Trophoblast cell (in vitro differentiated cells and primary cell): Measurements from ENCODE around the gene MAP3K20.

Source experiments
- DNase-seq, 2 donors: peaks; one replicate each; pipeline ENCODE4 v3.0.0-alpha.2; 2016
- H2AFZ ChIP-seq: 2 replicates; pipeline ENCODE4 v1.6.1; 2013; ENCODE audit warnings: low read length, moderate library complexity, mild to moderate bottlenecking; ENCODE audit not compliant: insufficient read depth, poor library complexity
- H2AK5ac ChIP-seq: 2 replicates; pipeline ENCODE4 v1.6.1; 2013; ENCODE audit warnings: mild to moderate bottlenecking, low read length
- H2BK120ac ChIP-seq: 2 replicates; pipeline ENCODE4 v1.6.1; 2013; ENCODE audit warnings: low read length, mild to moderate bottlenecking, moderate library complexity; ENCODE audit not compliant: insufficient read depth, poor library complexity
- H2BK12ac ChIP-seq: 2 replicates; pipeline ENCODE4 v1.6.1; 2013; ENCODE audit warnings: mild to moderate bottlenecking, low read length, moderate library complexity
- H2BK5ac ChIP-seq: 2 replicates; pipeline ENCODE4 v1.6.1; 2013; ENCODE audit warnings: low read length, low read depth, moderate library complexity, mild to moderate bottlenecking; ENCODE audit not compliant: poor library complexity
- H3K14ac ChIP-seq: 2 replicates; pipeline ENCODE4 v1.6.1; 2013; ENCODE audit warnings: mild to moderate bottlenecking, low read length
- H3K18ac ChIP-seq: 2 replicates; pipeline ENCODE4 v1.6.1; 2013; ENCODE audit warnings: mild to moderate bottlenecking, low read length
- H3K23ac ChIP-seq: 2 replicates; pipeline ENCODE4 v1.6.1; 2013; ENCODE audit warnings: low read length
- H3K27ac ChIP-seq: 2 replicates; pipeline ENCODE4 v1.5.1; 2013; ENCODE audit warnings: low read depth, mild to moderate bottlenecking, inconsistent platforms, low read length, moderate library complexity
- H3K27me3 ChIP-seq: 2 replicates; pipeline ENCODE4 v1.6.1; 2013; ENCODE audit warnings: inconsistent platforms, mild to moderate bottlenecking, low read length, moderate library complexity; ENCODE audit not compliant: insufficient read depth
- H3K36me3 ChIP-seq, 2 experiments: 1 replicate in 1 of 2; 2 replicates in 1 of 2; pipeline ENCODE4 v1.6.1; 2013; ENCODE audit warnings: low read length in 2 of 2, mild to moderate bottlenecking in 2 of 2, moderate library complexity in 1 of 2; ENCODE audit not compliant: insufficient read depth in 2 of 2, control insufficient read depth in 1 of 2
- H3K4ac ChIP-seq: 2 replicates; pipeline ENCODE4 v1.6.1; 2013; ENCODE audit warnings: low read depth, mild to moderate bottlenecking, low read length, moderate library complexity
- H3K4me1 ChIP-seq, 2 experiments: 1 replicate in 1 of 2; 2 replicates in 1 of 2; pipeline ENCODE4 v1.6.1; 2013; ENCODE audit warnings: low read length in 2 of 2, mild to moderate bottlenecking in 2 of 2, moderate library complexity in 1 of 2; ENCODE audit not compliant: insufficient read depth in 2 of 2, control insufficient read depth in 1 of 2
- H3K4me2 ChIP-seq: 2 replicates; pipeline ENCODE4 v1.6.1; 2013; ENCODE audit warnings: inconsistent platforms, mild to moderate bottlenecking, low read length, moderate library complexity
- H3K4me3 ChIP-seq: 2 replicates; pipeline ENCODE4 v1.5.1; 2013; ENCODE audit warnings: mild to moderate bottlenecking, low read depth, low read length, inconsistent platforms
- H3K79me1 ChIP-seq: one replicate; pipeline ENCODE4 v1.6.1; 2013; ENCODE audit warnings: low read length
- H3K79me2 ChIP-seq: 2 replicates; pipeline ENCODE4 v1.6.1; 2013; ENCODE audit warnings: low read length, mild to moderate bottlenecking; ENCODE audit not compliant: control insufficient read depth, insufficient read depth, poor library complexity
- H3K9ac ChIP-seq: 2 replicates; pipeline ENCODE4 v1.6.1; 2013; ENCODE audit warnings: mild to moderate bottlenecking, low read length
- H3K9me3 ChIP-seq: 2 replicates; pipeline ENCODE4 v1.6.1; 2013; ENCODE audit warnings: low read depth, mild to moderate bottlenecking, control low read depth, inconsistent platforms, low read length; ENCODE audit not compliant: insufficient read depth
- H4K12ac ChIP-seq: 2 replicates; pipeline ENCODE4 v1.6.1; 2013; ENCODE audit warnings: low read depth, mild to moderate bottlenecking, low read length, moderate library complexity
- H4K8ac ChIP-seq: 2 replicates; pipeline ENCODE4 v1.6.1; 2013; ENCODE audit warnings: low read depth, mild to moderate bottlenecking, low read length, moderate library complexity
- H4K91ac ChIP-seq: one replicate; pipeline ENCODE4 v1.6.1; 2013; ENCODE audit warnings: low read depth, mild to moderate bottlenecking, low read length, moderate library complexity
- WGBS: extraction: QIAGEN DNeasy Blood & Tissue Kit; methylation state at CpG from one replicate; pipeline ENCODE4 v1.1.7; 2013; ENCODE audit warnings: missing lambda C conversion rate; ENCODE audit not compliant: insufficient read length, insufficient coverage; ENCODE audit errors: extremely low coverage; 5-methylcytosine and 5-hydroxymethylcytosine counted together

MAP3K20 gene

GRCh38 chr2:173221132-173221695 lies 145.6 kb downstream of the MAP3K20 start:
- Histone ChIP-seq H3K14ac (no peak overlapping the region), H3K9me3 (no peaks in the 10 kb centered on the region), H2BK5ac (no peak overlapping the region), H3K9ac (no peak overlapping the region), H3K36me3 (no peaks in the 10 kb centered on the region), H3K4me2 (no peak overlapping the region), H2BK12ac (no peak overlapping the region), H4K91ac (no peak overlapping the region), H3K27ac (no peak overlapping the region), H4K8ac (no peak overlapping the region), H4K12ac (no peak overlapping the region), H3K79me2 (no peaks in the 10 kb centered on the region), H3K79me1 (no peaks in the 10 kb centered on the region), H2AFZ (no peak overlapping the region), H3K4ac (no peak overlapping the region), H3K23ac (no peak overlapping the region), H3K4me1 (no peaks in the 10 kb centered on the region), H3K27me3 (no peaks in the 10 kb centered on the region), H3K4me3 (no peak overlapping the region), H2BK120ac (no peak overlapping the region), H3K18ac (no peak overlapping the region), H2AK5ac (no peak overlapping the region)
- 100% methylated on average over 2 of the region's 4 CpGs for WGBS
- DNase-seq = no peak

GRCh38 chr2:173221937-173222594 lies 146.4 kb downstream of the MAP3K20 start:
- H3K4me1 ChIP-seq = no peaks in the 10 kb centered on the region
- DNase-seq = no peak
- no peak overlapping the region for H3K18ac ChIP-seq
- no peaks in the 10 kb centered on the region for H3K9me3 ChIP-seq
- no peak overlapping the region for H3K4me2 ChIP-seq
- no peak overlapping the region for H3K4me3 ChIP-seq
- no peak overlapping the region for H4K8ac ChIP-seq
- no CpG with 5 or more reads among the region's 2 CpGs for WGBS
- no peak overlapping the region for H2BK5ac ChIP-seq
- no peak overlapping the region for H3K4ac ChIP-seq
- H3K14ac ChIP-seq = no peak overlapping the region
- H3K9ac ChIP-seq = no peak overlapping the region
- no peak overlapping the region for H4K12ac ChIP-seq
- no peak overlapping the region for H3K23ac ChIP-seq
- H3K27ac ChIP-seq = no peak overlapping the region
- no peak overlapping the region for H2BK12ac ChIP-seq
- H4K91ac ChIP-seq = no peak overlapping the region
- no peaks in the 10 kb centered on the region for H3K79me2 ChIP-seq
- H3K36me3 ChIP-seq = no peaks in the 10 kb centered on the region
- no peak overlapping the region for H2BK120ac ChIP-seq
- H2AFZ ChIP-seq = no peak overlapping the region
- H3K27me3 ChIP-seq = no peaks in the 10 kb centered on the region
- H2AK5ac ChIP-seq = no peak overlapping the region
- no peaks in the 10 kb centered on the region for H3K79me1 ChIP-seq

- no peak overlapping the region for H3K4ac ChIP-seq
- H3K79me1 ChIP-seq = no peaks in the 10 kb centered on the region
- WGBS = no CpG with 5 or more reads among the region's 2 CpGs
- no peak overlapping the region for H3K9ac ChIP-seq
- H3K36me3 ChIP-seq = no peaks in the 10 kb centered on the region
- H3K79me2 ChIP-seq = no peaks in the 10 kb centered on the region
- no peak overlapping the region for H3K23ac ChIP-seq
- H2BK120ac ChIP-seq = no peak overlapping the region
- H3K4me1 ChIP-seq = no peaks in the 10 kb centered on the region
- no peak overlapping the region for H2BK5ac ChIP-seq
- no peak overlapping the region for H4K91ac ChIP-seq
- no peak overlapping the region for H2BK12ac ChIP-seq
- H4K8ac ChIP-seq = no peak overlapping the region
- H3K9me3 ChIP-seq = peaks cover 2% of the 10 kb centered on the region
- no peak overlapping the region for H3K4me3 ChIP-seq
- H2AFZ ChIP-seq = no peak overlapping the region
- no peak overlapping the region for H3K4me2 ChIP-seq
- no peaks in the 10 kb centered on the region for H3K27me3 ChIP-seq
- H2AK5ac ChIP-seq = no peak overlapping the region
- no peak for DNase-seq
- no peak overlapping the region for H4K12ac ChIP-seq
- H3K18ac ChIP-seq = no peak overlapping the region
- H3K14ac ChIP-seq = no peak overlapping the region
- no peak overlapping the region for H3K27ac ChIP-seq
Observed at GRCh38 chr2:173223871-173224270, 148.2 kb downstream of the MAP3K20 start.

- Histone ChIP-seq H4K12ac (no peak overlapping the region), H3K23ac (no peak overlapping the region), H3K79me2 (no peaks in the 10 kb centered on the region), H2BK12ac (no peak overlapping the region), H2BK120ac (no peak overlapping the region), H3K27ac (no peak overlapping the region), H3K4ac (no peak overlapping the region), H3K36me3 (no peaks in the 10 kb centered on the region), H3K14ac (no peak overlapping the region), H2AFZ (no peak overlapping the region), H4K91ac (no peak overlapping the region), H4K8ac (no peak overlapping the region), H3K4me2 (no peak overlapping the region), H3K9me3 (peaks cover 2% of the 10 kb centered on the region), H3K4me1 (no peaks in the 10 kb centered on the region), H3K9ac (no peak overlapping the region), H3K4me3 (no peak overlapping the region), H2AK5ac (no peak overlapping the region), H3K18ac (no peak overlapping the region), H3K79me1 (no peaks in the 10 kb centered on the region), H3K27me3 (no peaks in the 10 kb centered on the region), H2BK5ac (no peak overlapping the region)
- no peak for DNase-seq
- no CpG with 5 or more reads among the region's 7 CpGs for WGBS
Observed at GRCh38 chr2:173226899-173227698, 151.5 kb downstream of the MAP3K20 start.
